Hepatocyte (in vitro differentiated cells): ENCODE results near the gene CHST8.

Experiments
- EZH2 ChIP-seq: fragments of 200-600 bp; sonication (generic); IDR thresholded peaks from 2 replicates; pipeline ENCODE4 v1.6.1; 2016; ENCODE audit warnings: antibody characterized with exemption, mild to moderate bottlenecking, borderline replicate concordance
- TF ChIP-seq, protein P1 (sequence below): fragments of 200-600 bp; sonication (generic); IDR thresholded peaks from 2 replicates; pipeline ENCODE4 v1.5.1; 2016; ENCODE audit warnings: antibody characterized with exemption, mild to moderate bottlenecking; ENCODE audit not compliant: poor library complexity

DNA sequence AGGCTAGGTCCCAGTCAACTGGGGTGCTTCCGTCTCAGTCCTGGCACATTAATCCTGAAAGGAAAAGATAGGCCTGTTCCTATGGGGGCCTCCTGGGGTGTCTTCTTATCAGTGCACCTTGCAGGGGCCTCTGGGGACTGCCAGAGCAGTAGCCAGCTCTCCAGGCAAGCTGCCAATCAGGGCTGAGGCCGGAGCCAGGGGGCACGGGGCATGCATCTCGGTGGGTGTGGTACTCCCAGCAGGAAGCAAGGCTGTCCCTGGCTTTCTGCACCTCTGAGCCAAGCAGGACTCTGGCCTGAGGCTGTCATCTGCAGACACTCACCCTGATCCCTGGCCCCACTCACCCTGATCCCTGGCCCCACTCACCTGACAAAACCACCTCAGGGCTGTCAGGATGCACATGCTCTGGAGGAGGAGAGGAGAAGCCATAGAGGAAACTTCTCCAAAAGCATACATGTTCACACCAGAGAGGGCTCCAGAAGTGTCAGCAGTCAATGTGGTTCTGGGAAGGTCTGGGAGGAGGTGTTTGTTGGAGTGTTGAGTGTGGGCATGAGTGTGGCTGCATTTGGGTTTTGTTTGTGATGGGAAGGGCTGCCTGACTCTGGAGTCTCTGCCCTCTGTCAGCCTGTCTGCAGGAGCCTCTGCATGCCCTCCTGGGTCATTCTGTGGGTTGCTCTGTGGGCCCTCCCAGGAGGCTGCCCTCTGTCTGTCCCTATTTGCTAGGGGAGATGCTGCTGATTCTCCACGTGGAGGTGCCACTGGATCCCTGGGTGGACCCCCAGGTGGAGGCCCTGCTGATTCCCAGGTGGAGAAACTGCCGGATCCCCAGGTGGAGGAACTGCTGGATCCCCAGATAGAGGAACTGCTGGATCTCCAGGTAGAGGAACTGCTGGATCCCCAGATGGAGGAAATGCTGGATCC lies 152.2 kb downstream of the CHST8 start:
- TF ChIP-seq, protein P1, sequence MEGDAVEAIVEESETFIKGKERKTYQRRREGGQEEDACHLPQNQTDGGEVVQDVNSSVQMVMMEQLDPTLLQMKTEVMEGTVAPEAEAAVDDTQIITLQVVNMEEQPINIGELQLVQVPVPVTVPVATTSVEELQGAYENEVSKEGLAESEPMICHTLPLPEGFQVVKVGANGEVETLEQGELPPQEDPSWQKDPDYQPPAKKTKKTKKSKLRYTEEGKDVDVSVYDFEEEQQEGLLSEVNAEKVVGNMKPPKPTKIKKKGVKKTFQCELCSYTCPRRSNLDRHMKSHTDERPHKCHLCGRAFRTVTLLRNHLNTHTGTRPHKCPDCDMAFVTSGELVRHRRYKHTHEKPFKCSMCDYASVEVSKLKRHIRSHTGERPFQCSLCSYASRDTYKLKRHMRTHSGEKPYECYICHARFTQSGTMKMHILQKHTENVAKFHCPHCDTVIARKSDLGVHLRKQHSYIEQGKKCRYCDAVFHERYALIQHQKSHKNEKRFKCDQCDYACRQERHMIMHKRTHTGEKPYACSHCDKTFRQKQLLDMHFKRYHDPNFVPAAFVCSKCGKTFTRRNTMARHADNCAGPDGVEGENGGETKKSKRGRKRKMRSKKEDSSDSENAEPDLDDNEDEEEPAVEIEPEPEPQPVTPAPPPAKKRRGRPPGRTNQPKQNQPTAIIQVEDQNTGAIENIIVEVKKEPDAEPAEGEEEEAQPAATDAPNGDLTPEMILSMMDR = no peak
- TF ChIP-seq EZH2 = no peak
